Epidermal melanocyte (primary cell): ENCODE data around the gene VASP.

ENCODE experiments used
- DNase-seq: peaks from one replicate; pipeline ENCODE4 v3.0.0; 2011; ENCODE audit warnings: low spot score; ENCODE audit not compliant: insufficient read length

The VASP gene

DNA sequence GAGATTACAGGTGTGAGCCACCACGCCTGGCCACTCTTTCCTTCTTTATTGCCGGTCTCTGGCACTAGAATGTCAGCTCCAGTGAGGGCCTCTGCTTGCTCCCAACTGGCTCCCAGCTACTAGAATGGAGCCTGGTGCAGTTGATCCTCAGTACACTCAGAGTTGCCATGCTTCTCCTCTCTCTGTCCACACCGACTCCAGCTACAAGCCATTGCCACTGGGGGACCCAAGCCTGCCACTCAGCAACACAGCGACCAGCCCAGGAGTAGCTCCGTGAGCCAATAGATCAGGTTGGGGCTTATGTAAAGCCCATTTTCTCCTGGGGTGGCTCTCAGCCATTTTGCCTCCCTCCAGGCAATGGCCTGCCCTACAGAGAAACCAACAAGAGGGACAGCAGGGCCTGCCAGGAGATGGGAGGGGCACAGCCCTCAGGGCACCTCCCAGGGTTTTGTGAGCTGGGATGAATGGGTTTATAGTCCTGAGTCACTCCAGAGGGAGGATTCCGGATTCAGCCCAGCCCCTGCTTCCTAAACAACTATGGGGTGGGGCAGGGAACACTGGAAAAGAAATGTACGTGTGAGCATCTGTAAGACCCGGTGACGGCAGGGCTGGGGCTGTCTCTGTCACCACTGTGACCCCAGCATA is 40.8 kb downstream of the VASP start:
- DNase-seq, result peak; percentile 82

DNA sequence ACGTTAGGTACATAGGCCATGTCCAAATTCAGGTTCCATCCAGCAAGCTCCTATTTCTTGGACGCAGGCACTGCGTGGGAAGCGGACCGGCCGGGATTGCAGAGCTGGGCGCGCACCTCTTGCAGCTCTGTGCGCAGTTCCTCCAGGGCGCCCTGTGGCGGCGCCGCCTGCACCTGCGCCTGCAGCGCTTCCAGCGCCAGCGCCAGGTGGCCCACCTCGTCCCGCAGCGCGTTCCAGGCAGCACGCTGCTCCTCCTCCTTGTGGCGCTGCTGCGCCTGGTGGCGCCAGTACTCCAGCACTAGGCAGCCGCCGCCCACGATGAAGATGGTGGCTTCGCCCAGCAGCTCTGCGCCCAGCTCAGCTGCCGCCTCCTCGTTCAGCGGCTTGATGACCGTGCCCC is 46.2 kb downstream of the VASP start:
- no peak for DNase-seq

DNA sequence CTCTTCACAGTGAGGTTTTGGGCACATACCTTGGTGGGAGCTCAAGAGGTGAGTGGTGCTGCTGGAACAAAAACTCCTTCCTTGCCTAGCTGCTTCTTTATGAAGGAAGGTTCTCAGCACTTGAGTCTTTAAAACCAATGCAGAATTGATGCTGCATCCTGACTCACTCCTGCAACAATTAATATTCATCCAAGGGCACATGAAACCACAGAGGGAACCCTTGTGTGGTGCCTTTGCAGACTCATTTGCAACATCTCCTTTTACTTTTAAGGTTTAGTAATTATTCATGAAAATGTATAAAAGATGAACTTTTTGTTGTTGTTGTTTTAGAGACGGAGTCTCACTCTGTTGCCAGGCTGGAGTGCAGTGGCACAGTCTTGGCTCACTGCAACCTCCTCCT is 47.2 kb downstream of the VASP start:
- DNase-seq, result no peak

DNA sequence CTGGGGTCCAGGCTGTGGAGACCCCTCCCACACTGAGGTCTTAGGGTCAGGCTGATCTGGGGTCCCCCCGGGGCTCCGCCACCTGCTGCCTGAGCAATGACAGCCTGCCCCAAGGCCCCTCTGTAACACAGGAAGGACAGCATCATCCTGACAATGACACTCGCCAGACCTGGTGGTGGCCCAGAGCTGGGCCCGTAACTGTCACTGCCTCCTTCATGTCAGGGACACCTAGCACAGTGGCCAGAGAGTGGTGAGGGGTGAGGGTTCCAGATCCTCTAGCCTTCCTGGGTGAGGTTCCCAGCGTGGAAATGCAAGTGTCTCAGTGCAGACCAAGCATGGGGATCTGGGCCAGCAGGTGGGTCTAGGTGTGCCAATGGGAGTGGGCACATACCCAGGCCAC is 49.6 kb downstream of the VASP start:
- no peak for DNase-seq

DNA sequence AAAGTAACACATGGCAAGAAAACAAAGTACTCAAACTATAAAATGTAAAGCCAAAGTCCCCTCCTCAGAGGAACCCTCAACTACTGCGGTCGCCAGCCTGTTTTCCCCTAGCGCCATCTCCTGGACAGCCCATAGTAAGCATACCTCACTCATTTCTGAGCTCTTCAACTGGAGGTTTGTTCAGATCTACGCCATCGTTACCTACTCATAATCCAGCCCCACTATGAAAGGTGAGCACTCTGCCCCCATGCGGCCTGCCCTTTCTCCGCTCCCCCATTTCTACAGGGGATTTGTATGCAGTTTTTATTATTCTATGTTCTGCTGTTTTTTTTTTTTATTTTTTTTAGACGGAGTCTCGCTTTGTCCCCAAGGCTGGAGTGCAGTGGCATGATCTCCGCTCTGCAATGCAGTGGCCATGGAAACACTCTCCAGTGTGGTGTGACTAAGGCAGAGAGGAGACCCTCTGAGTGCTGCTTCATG is 51.2 kb downstream of the VASP start:
- DNase-seq, result peak; percentile 76

GRCh38 chr19:45560038-45560437 is 52.8 kb downstream of the VASP start:
- DNase-seq, result no peak

DNA sequence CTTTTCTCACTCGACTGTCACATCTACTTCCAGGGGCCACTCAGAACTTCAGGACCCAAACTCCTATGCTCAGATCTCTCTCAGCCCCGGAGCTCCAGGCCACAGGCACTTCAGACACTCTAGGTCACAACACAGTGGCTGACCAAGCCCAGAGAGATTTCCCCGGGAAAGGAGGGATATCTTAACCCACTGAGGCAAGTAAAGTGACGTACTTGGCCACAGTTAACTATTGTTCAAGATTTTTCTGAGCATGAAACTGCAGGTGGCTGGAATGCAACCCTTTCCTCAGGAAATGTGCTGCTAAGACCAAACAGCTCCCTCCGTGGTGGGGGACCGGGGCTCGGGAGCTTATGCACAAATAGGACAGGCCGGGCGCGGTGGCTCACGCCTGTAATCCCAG is 53.4 kb downstream of the VASP start:
- DNase-seq, result no peak

DNA sequence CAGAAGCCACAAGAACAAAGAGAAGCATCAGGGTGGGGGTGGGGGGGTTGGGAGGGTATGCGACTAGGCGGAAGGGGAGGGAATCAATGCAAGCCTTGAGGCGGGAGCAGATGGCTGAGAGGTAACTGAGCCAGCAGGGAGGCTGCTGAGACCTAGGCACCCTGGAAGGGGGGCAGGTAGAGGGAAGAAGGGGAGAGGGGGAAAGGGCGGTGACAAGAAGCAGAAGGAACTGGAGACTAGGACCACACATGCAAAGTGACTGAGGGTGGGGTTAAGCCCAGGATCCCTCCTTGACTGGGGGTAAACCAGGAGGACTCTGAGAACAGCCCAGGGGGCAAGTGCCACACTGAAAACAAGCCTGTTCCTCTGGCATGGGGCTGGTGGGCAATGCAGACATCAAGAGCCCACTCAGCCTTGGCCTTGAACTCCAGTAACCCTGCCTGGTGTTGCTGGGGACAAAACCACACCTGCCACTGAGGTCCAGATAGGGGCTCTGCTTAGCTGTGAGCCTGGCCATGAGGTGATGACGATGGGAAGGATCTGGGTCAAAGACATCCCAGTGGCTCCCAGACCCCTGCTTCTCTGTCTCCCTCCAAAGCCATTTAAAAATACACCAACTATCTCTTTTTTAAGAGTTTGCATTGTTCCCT is 57.0 kb downstream of the VASP start:
- DNase-seq, result no peak

GRCh38 chr19:45567609-45568008 is 60.3 kb downstream of the VASP start:
- no peak for DNase-seq

DNA sequence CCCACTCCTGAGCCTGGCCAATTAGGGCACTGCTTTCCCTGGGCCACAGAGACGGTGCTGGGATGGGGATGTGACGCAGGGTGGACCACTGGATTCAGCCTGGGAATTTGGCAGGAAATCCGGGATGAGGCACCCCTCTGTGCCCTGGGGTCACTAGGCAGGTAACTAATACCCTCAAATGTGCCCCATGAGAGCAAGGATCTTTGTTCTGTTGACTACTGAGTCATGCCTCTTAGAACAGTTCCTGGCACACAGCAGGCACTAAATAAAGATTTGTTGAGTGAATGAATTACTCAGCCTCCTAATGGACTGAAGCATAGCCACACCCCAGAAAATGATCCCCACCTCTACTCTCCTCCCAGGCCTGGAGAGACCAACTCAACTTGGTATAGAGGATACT is 61.5 kb downstream of the VASP start:
- no peak for DNase-seq

GRCh38 chr19:45569619-45570421 is 62.5 kb downstream of the VASP start:
- peak; percentile 59 for DNase-seq

- no peak for DNase-seq
Observed at GRCh38 chr19:45571457-45572220, 64.4 kb downstream of the VASP start.

DNA sequence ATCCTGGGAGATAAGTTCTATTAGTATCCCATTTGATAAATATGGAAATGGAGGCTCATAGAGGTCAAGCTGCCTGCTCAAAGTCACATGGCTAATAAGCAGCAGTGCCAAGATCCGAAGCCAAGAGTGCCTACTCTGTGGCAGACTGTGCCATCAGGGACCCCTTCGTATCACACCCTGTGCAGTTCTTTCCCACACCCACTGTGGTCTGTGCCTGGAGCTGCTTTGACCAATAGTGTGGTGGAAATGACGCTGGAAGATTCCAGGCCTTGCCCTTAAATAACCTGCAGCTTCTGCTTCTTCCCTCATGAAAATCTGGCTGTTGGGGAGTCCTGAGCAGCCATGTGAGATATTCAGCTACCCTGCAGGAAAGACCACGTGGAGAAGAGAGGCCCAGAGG is 67.2 kb downstream of the VASP start:
- DNase-seq, result no peak

DNA sequence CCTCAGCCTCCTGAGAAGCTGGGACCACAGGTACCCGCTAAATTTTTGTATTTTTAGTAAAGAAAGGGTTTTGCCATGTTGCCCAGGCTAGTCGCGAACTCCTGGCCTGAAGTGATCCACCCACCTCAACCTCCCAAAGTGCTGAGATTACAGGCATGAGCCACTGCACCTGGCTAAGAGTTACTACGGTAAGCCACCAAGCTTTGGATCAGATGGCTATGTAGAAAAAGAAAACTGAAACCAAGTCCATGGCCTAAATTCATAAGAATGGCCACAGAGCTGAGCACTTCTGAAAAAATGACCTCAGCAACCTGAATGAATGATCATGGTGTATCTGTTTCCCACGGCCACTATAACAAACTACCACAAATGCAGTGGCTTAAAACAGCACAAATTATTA is 67.9 kb downstream of the VASP start:
- DNase-seq, result no peak
